ENCODE data around the gene NLRP1. TPM values are rescaled to one million over a fixed set of nuclear protein-coding genes. Genes with fewer than 3 reads are reported as not detected.

Gene NLRP1
- total RNA-seq, 1 experiment from 2014 or later: 0.57 TPM

GRCh38 chr17:5545051-5545987 is 39.0 kb downstream of the NLRP1 start:
- no TSS peak for BruUV-seq (replicated peaks)
- Mint-ChIP-seq H3K36me3 (ENCODE audit: insufficient read depth, unreplicated experiment) (no peaks in the 10 kb centered on the region), H3K4me1 (ENCODE audit: low read depth, unreplicated experiment) (no peaks in the 10 kb centered on the region), H3K27me3 (ENCODE audit: unreplicated experiment) (peaks cover 89% of the 10 kb centered on the region), H3K9me3 (ENCODE audit: low read depth, unreplicated experiment) (no peaks in the 10 kb centered on the region), H3K4me3 (ENCODE audit: low read depth, unreplicated experiment) (no peak overlapping the region), H3K27ac (ENCODE audit: unreplicated experiment) (no peak overlapping the region)
- no peak for DNase-seq
- CTCF ChIA-PET: no interaction called here
- no peak for TF ChIP-seq CTCF (IDR thresholded peaks at IDR 0.05; ENCODE audit: unreplicated experiment)
- intact Hi-C loops (cut with micrococcal nuclease; ENCODE audit: unreplicated experiment): no loop called here

GRCh38 chr17:5544115-5544514 is 40.2 kb downstream of the NLRP1 start:
- no TSS peak for BruUV-seq (replicated peaks)
- no peaks in the 10 kb centered on the region for H3K9me3 Mint-ChIP-seq (ENCODE audit: low read depth, unreplicated experiment)
- no peak for TF ChIP-seq CTCF (IDR thresholded peaks at IDR 0.05; ENCODE audit: unreplicated experiment)
- H3K36me3 Mint-ChIP-seq (ENCODE audit: insufficient read depth, unreplicated experiment): no peaks in the 10 kb centered on the region
- no peak overlapping the region for H3K4me3 Mint-ChIP-seq (ENCODE audit: low read depth, unreplicated experiment)
- H3K4me1 Mint-ChIP-seq (ENCODE audit: low read depth, unreplicated experiment): no peaks in the 10 kb centered on the region
- no peak for DNase-seq
- peaks cover 99% of the 10 kb centered on the region for H3K27me3 Mint-ChIP-seq (ENCODE audit: unreplicated experiment)
- CTCF ChIA-PET: no interaction called here
- no peak overlapping the region for H3K27ac Mint-ChIP-seq (ENCODE audit: unreplicated experiment)
- intact Hi-C loops (cut with micrococcal nuclease; ENCODE audit: unreplicated experiment): no loop called here

GRCh38 chr17:5541610-5542202 is 42.6 kb downstream of the NLRP1 start:
- no peak overlapping the region for H3K27ac Mint-ChIP-seq (ENCODE audit: unreplicated experiment)
- no peak for TF ChIP-seq CTCF (IDR thresholded peaks at IDR 0.05; ENCODE audit: unreplicated experiment)

GRCh38 chr17:5540321-5540720 is 44.0 kb downstream of the NLRP1 start:
- H3K4me3 Mint-ChIP-seq (ENCODE audit: low read depth, unreplicated experiment): no peak overlapping the region
- no peak overlapping the region for H3K27ac Mint-ChIP-seq (ENCODE audit: unreplicated experiment)
- no peaks in the 10 kb centered on the region for H3K4me1 Mint-ChIP-seq (ENCODE audit: low read depth, unreplicated experiment)

More at GRCh38 chr17:5541610-5542202, 42.6 kb downstream of the NLRP1 start:
- Mint-ChIP-seq H3K4me3 (ENCODE audit: low read depth, unreplicated experiment) (no peak overlapping the region), H3K36me3 (ENCODE audit: insufficient read depth, unreplicated experiment) (no peaks in the 10 kb centered on the region), H3K27me3 (ENCODE audit: unreplicated experiment) (peaks cover 95% of the 10 kb centered on the region), H3K4me1 (ENCODE audit: low read depth, unreplicated experiment) (no peaks in the 10 kb centered on the region), H3K9me3 (ENCODE audit: low read depth, unreplicated experiment) (no peaks in the 10 kb centered on the region)
- CTCF ChIA-PET: no interaction called here
- no peak for DNase-seq
- intact Hi-C loops (cut with micrococcal nuclease; ENCODE audit: unreplicated experiment): no loop called here
- BruUV-seq (replicated peaks): no TSS peak

More at GRCh38 chr17:5540321-5540720, 44.0 kb downstream of the NLRP1 start:
- CTCF ChIA-PET: interaction anchor here (0.5 kb wide), 1 partner anchor 95 kb away, joined by 3 read pairs; no protein-coding TSS in a partner anchor
- no peak for TF ChIP-seq CTCF (IDR thresholded peaks at IDR 0.05; ENCODE audit: unreplicated experiment)
- BruUV-seq (replicated peaks): no TSS peak
- DNase-seq: no peak
- intact Hi-C loops (cut with micrococcal nuclease; ENCODE audit: unreplicated experiment): no loop called here
- Mint-ChIP-seq H3K27me3 (ENCODE audit: unreplicated experiment) (peaks cover 95% of the 10 kb centered on the region), H3K36me3 (ENCODE audit: insufficient read depth, unreplicated experiment) (no peaks in the 10 kb centered on the region), H3K9me3 (ENCODE audit: low read depth, unreplicated experiment) (no peaks in the 10 kb centered on the region)

All from Calu3 (cell line).